DMS53 treated with DMSO at 0.1 percent for 48 hours (cell line): ENCODE data around the gene RASA3.
"Not testable (repeated sequence)": the region's sequence is repeated elsewhere in the genome, so short reads cannot be mapped to it uniquely, and the experiment has no call there.

ENCODE experiments used
- DNase-seq: peaks from one replicate; lab custom pipeline; 2025; ENCODE audit not compliant: unreplicated experiment; lab: John Stamatoyannopoulos, UW

Gene RASA3

GRCh38 chr13:114082849-114083645 is 49.4 kb downstream of the RASA3 start:
- no peak for DNase-seq

GRCh38 chr13:114081761-114082681 is 50.4 kb downstream of the RASA3 start:
- DNase-seq = no peak

- DNase-seq = no peak
These were observed 51.5 kb downstream of the RASA3 start for GRCh38 chr13:114080739-114081561.

GRCh38 chr13:114079601-114080536 is 52.6 kb downstream of the RASA3 start:
- no peak for DNase-seq

GRCh38 chr13:114078461-114079451 is 53.7 kb downstream of the RASA3 start:
- no peak for DNase-seq

GRCh38 chr13:114077933-114078325 is 54.5 kb downstream of the RASA3 start:
- no peak for DNase-seq

- no peak for DNase-seq
These were observed 55.1 kb downstream of the RASA3 start for GRCh38 chr13:114077099-114077932.

GRCh38 chr13:114076329-114077090 is 55.9 kb downstream of the RASA3 start:
- no peak for DNase-seq

- DNase-seq = not testable (repeated sequence)
These were observed 56.6 kb downstream of the RASA3 start for GRCh38 chr13:114075811-114076210.

- no peak for DNase-seq
These were observed 57.6 kb downstream of the RASA3 start for GRCh38 chr13:114074671-114075315.

- no peak for DNase-seq
These were observed 58.4 kb downstream of the RASA3 start for GRCh38 chr13:114073881-114074612.

- no peak for DNase-seq
These were observed 60.0 kb downstream of the RASA3 start for GRCh38 chr13:114072421-114072820.

GRCh38 chr13:114071991-114072390 is 60.4 kb downstream of the RASA3 start:
- DNase-seq = no peak

- no peak for DNase-seq
These were observed 61.0 kb downstream of the RASA3 start for GRCh38 chr13:114071410-114071809.

- DNase-seq = no peak
These were observed 62.2 kb downstream of the RASA3 start for GRCh38 chr13:114070098-114070799.
